ENCODE data around the gene SYNGR1. TPM values are rescaled to one million over a fixed set of nuclear protein-coding genes. Genes with fewer than 3 reads are reported as not detected.

Gene SYNGR1
- total and polyA plus RNA-seq, 2 experiments from 2014 or later: 30.9 to 37.0 TPM

- no peaks in the 10 kb centered on the region for H3K36me3 ChIP-seq (ENCODE audit: insufficient read depth)
- H3K4me1 ChIP-seq (ENCODE audit: insufficient read depth): peaks cover 19% of the 10 kb centered on the region
- H4K20me1 ChIP-seq (replicated peaks; ENCODE audit: insufficient read depth): no peaks in the 10 kb centered on the region; the same call in 1 of the 2 replicates
- Mint-ChIP-seq H3K4me1 (peaks cover 29% of the 10 kb centered on the region), H3K36me3 (ENCODE audit: low read depth) (peaks cover 13% of the 10 kb centered on the region; the same call in 2 of the 3 replicates), H3K27ac (no peak overlapping the region), H3K27me3 (ENCODE audit: insufficient read depth, low read depth, poor library complexity) (peaks cover 12% of the 10 kb centered on the region), H3K4me3 (no peak overlapping the region), H3K9me3 (no peaks in the 10 kb centered on the region; the same call in 2 of the 3 replicates)
- DNase-seq (ENCODE audit: low spot score) (no peak), ATAC-seq (no peak)
- H3K4me2 ChIP-seq: no peak overlapping the region
- peaks cover 5% of the 10 kb centered on the region; the same call in 1 of the 2 replicates for H3F3A ChIP-seq (replicated peaks; ENCODE audit: low read depth)
- no peak overlapping the region for H3K4me3 ChIP-seq
- H3K27me3 ChIP-seq (ENCODE audit: insufficient read depth): peaks cover 5% of the 10 kb centered on the region
- H3K9me2 ChIP-seq (ENCODE audit: insufficient read depth): no peaks in the 10 kb centered on the region
- H3K27ac ChIP-seq (ENCODE audit: low read depth): no peak overlapping the region
- peaks cover 12% of the 10 kb centered on the region for H3K79me2 ChIP-seq (replicated peaks; ENCODE audit: insufficient read depth)
- no peak overlapping the region for H2AFZ ChIP-seq
- no peak for TF ChIP-seq POLR2AphosphoS5 (IDR thresholded peaks at IDR 0.05; ENCODE audit: low read depth)
- TF ChIP-seq ETS1 (IDR thresholded peaks at IDR 0.05): no peak
- TF ChIP-seq, protein P1, sequence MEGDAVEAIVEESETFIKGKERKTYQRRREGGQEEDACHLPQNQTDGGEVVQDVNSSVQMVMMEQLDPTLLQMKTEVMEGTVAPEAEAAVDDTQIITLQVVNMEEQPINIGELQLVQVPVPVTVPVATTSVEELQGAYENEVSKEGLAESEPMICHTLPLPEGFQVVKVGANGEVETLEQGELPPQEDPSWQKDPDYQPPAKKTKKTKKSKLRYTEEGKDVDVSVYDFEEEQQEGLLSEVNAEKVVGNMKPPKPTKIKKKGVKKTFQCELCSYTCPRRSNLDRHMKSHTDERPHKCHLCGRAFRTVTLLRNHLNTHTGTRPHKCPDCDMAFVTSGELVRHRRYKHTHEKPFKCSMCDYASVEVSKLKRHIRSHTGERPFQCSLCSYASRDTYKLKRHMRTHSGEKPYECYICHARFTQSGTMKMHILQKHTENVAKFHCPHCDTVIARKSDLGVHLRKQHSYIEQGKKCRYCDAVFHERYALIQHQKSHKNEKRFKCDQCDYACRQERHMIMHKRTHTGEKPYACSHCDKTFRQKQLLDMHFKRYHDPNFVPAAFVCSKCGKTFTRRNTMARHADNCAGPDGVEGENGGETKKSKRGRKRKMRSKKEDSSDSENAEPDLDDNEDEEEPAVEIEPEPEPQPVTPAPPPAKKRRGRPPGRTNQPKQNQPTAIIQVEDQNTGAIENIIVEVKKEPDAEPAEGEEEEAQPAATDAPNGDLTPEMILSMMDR (conservative IDR thresholded peaks at IDR 0.05; ENCODE audit: low read depth in 2 of 2): no peak
- TF ChIP-seq NANOG (IDR thresholded peaks at IDR 0.05; ENCODE audit: borderline replicate concordance): no peak
- TF ChIP-seq ZNF114 (CRISPR knock-in tag; IDR thresholded peaks at IDR 0.05): no peak
- no peak for TF ChIP-seq STAT1 (IDR thresholded peaks at IDR 0.05; ENCODE audit: unreplicated experiment)
- no peak for TF ChIP-seq EZH2phosphoT487 (IDR thresholded peaks at IDR 0.05; ENCODE audit: unreplicated experiment)
- TF ChIP-seq EZH2 (IDR thresholded peaks at IDR 0.05; ENCODE audit: low read depth, unreplicated experiment): no peak
- no peak for TF ChIP-seq JUNB (IDR thresholded peaks at IDR 0.05; ENCODE audit: unreplicated experiment)
- TF ChIP-seq ZNF462 (CRISPR knock-in tag; IDR thresholded peaks at IDR 0.05): no peak
- no peak for TF ChIP-seq ZNF331 (CRISPR knock-in tag; IDR thresholded peaks at IDR 0.05; ENCODE audit: low read depth)
- TF ChIP-seq CREB1 (CRISPR knock-in tag; IDR thresholded peaks at IDR 0.05; ENCODE audit: low read depth): no peak
- no peak for TF ChIP-seq REST (IDR thresholded peaks at IDR 0.05; ENCODE audit: unreplicated experiment)
These were observed 5.3 kb downstream of the SYNGR1 start for GRCh38 chr22:39355080-39355479.
